ENCODE data around the gene ZNF343. TPM values are rescaled to one million over a fixed set of nuclear protein-coding genes. Genes with fewer than 3 reads are reported as not detected.
A peak's percentile ranks its signal among the peaks of the same experiment; 100 is the strongest.

ZNF343 gene
- total RNA-seq, 1 donor from 2014 or later: 11.0 TPM

GRCh38 chr20:2476742-2477615 is 31.7 kb downstream of the ZNF343 start:
- DNase-seq (ENCODE audit: extremely low spot score in 2 of 2): no peak
- no peaks in the 10 kb centered on the region for H3K27me3 ChIP-seq
- intact Hi-C loops (cut with DNase I): no loop called here
- no peaks in the 10 kb centered on the region for H3K9me3 ChIP-seq
- H3K4me1 ChIP-seq: no peaks in the 10 kb centered on the region
- TF ChIP-seq CTCF (IDR thresholded peaks at IDR 0.05) (no peak), POLR2A (IDR thresholded peaks at IDR 0.05) (no peak), POLR2AphosphoS5 (IDR thresholded peaks at IDR 0.05; ENCODE audit: insufficient read depth in 1 of 2, low read depth in 1 of 2) (no peak)
- no peak overlapping the region for H3K27ac ChIP-seq
- no peak overlapping the region for H3K4me3 ChIP-seq
- peaks cover 0 to 8% of the 10 kb centered on the region in 2 donors for H3K36me3 ChIP-seq

- intact Hi-C loops (cut with DNase I): no loop called here
- no peak overlapping the region for H3K27ac ChIP-seq
- no peak overlapping the region for H3K4me3 ChIP-seq
Measured at GRCh38 chr20:2475850-2476741, 32.6 kb downstream of the ZNF343 start.

DNA sequence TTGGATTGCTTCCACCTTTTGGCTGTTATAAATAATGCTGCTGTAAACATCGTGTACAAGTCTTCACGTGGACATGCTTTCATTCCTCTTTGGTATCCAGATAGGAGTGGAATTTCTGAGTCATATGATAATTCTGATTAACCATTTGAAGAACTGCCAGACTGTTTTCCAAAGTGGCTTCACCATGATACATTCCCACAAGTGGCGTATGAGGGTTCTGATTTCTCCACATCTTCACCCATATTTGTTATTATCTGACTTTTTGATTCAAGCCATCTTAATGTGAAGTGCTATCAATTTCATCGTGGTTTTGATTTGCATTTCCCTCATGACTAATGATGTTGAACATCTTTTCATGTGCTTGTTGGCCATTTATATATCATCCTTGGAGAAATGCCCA is 35.2 kb downstream of the ZNF343 start:
- H3K4me1 ChIP-seq: peaks cover 14% of the 10 kb centered on the region
- H3K4me3 ChIP-seq: no peak overlapping the region
- intact Hi-C loops (cut with DNase I): no loop called here
- no peaks in the 10 kb centered on the region for H3K36me3 ChIP-seq
- H3K27ac ChIP-seq: no peak overlapping the region
- no peaks in the 10 kb centered on the region for H3K27me3 ChIP-seq
- no peaks in the 10 kb centered on the region for H3K9me3 ChIP-seq
- no peak for DNase-seq (ENCODE audit: extremely low spot score in 2 of 2)
- TF ChIP-seq POLR2A (IDR thresholded peaks at IDR 0.05): no peak
- TF ChIP-seq CTCF (IDR thresholded peaks at IDR 0.05): no peak
- no peak for TF ChIP-seq POLR2AphosphoS5 (IDR thresholded peaks at IDR 0.05; ENCODE audit: insufficient read depth in 1 of 2, low read depth in 1 of 2)

More at GRCh38 chr20:2475850-2476741, 32.6 kb downstream of the ZNF343 start:
- DNase-seq (ENCODE audit: extremely low spot score in 2 of 2): no peak
- Histone ChIP-seq H3K27me3 (no peaks in the 10 kb centered on the region), H3K9me3 (no peaks in the 10 kb centered on the region), H3K4me1 (no peaks in the 10 kb centered on the region), H3K36me3 (peaks cover 0 to 8% of the 10 kb centered on the region in 2 donors)
- TF ChIP-seq POLR2A (IDR thresholded peaks at IDR 0.05): no peak
- no peak for TF ChIP-seq CTCF (IDR thresholded peaks at IDR 0.05)
- TF ChIP-seq POLR2AphosphoS5 (IDR thresholded peaks at IDR 0.05; ENCODE audit: insufficient read depth in 1 of 2, low read depth in 1 of 2): no peak

DNA sequence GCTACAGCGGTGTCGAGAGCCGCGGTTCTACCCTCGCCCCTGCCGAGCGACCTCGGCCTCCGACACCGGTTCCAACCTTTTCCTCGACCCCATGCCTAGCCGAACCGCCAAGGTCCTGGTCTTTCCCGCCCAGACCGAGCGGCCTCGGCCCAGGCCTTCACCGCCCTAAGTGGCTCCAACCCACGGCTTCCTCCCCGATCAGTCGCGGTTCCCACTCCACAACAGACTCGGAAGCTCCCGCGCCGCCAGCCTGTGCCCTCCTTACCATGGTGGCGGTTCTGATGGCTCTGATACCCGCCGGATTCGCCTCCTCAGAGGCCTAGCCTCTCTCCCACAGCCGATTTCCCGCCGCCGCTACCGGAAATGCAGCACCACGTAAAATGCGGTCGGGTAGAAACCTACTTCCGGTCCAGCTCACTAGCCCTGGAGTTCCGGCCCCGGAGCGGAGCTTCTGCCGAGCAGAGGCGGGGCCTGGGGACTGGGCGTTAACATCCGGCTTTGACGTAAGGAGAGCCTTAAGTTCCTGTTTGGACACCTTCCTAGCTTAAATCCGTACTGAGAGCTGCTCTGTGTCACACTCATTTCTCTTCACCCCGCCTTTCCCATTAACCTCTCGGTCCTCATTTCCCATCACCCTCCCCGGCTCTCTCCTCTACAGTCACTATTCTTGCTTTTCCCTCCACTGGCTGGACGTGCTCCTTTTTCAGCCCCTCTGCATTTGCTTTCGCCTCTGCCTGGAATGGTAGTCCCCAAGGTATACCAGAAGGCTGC is 38.1 kb downstream of the ZNF343 start, which contains the start of gene SNRPB:
Gene SNRPB, minus strand, starts transcription at position 367 of the 771 bp plus-strand sequence. Its CDS starts 99 bp downstream, at position 268.
- Histone ChIP-seq H3K4me1 (peaks cover 25% of the 10 kb centered on the region), H3K36me3 (peaks cover 0 to 27% of the 10 kb centered on the region in 2 donors), H3K4me3 (peak within 1 kb of the TSS; percentile 80 to 84), H3K9me3 (no peaks in the 10 kb centered on the region), H3K27ac (peak within 1 kb of the TSS; percentile 92), H3K27me3 (no peaks in the 10 kb centered on the region)
- TF ChIP-seq CTCF (IDR thresholded peaks at IDR 0.05) (peak in 2 of 3 experiments; percentile 6 to 37), POLR2A (IDR thresholded peaks at IDR 0.05) (peak; percentile 68 to 78), POLR2AphosphoS5 (IDR thresholded peaks at IDR 0.05; ENCODE audit: insufficient read depth in 1 of 2, low read depth in 1 of 2) (peak; percentile 99)
- DNase-seq (ENCODE audit: extremely low spot score in 2 of 2): peak in 1 of 2 donors; percentile 99
- intact Hi-C loops (cut with DNase I): no loop called here

All from vagina (tissue), 2 donors.